Loucy (cell line): Measurements from ENCODE around the gene WNT4.

Experiments used
- EZH2phosphoT487 ChIP-seq: fragments of 200-600 bp; IDR thresholded peaks from 2 replicates; pipeline ENCODE4 v1.6.1; 2018; ENCODE audit warnings: antibody characterized with exemption, mild to moderate bottlenecking, moderate library complexity, borderline replicate concordance
- TF ChIP-seq, protein P1 (sequence below): fragments of 200-600 bp; sonication (generic); conservative IDR thresholded peaks from 2 replicates; pipeline ENCODE4 v1.5.1; 2014; ENCODE audit warnings: mild to moderate bottlenecking, antibody characterized with exemption, low read length

DNA sequence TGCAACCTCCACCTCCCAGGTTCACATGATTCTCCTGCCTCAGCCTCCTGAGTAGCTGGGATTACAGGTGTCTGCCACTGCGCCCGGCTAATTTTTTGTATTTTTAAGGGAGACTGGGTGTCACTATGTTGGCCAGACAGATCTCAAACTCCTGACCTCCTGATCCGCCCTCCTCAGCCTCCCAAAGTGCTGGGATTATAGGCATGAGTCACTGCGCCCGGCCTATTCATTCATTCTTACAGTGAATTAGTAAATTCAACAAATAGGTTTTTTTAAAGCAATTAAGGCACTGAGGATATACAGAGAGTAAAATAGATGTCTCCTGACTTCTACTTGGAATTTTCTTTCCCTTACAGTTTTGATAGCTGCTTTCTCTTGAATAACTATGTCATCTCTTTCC, 46.9 kb downstream of the WNT4 start:
- no peak for TF ChIP-seq EZH2phosphoT487
- TF ChIP-seq, protein P1, sequence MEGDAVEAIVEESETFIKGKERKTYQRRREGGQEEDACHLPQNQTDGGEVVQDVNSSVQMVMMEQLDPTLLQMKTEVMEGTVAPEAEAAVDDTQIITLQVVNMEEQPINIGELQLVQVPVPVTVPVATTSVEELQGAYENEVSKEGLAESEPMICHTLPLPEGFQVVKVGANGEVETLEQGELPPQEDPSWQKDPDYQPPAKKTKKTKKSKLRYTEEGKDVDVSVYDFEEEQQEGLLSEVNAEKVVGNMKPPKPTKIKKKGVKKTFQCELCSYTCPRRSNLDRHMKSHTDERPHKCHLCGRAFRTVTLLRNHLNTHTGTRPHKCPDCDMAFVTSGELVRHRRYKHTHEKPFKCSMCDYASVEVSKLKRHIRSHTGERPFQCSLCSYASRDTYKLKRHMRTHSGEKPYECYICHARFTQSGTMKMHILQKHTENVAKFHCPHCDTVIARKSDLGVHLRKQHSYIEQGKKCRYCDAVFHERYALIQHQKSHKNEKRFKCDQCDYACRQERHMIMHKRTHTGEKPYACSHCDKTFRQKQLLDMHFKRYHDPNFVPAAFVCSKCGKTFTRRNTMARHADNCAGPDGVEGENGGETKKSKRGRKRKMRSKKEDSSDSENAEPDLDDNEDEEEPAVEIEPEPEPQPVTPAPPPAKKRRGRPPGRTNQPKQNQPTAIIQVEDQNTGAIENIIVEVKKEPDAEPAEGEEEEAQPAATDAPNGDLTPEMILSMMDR, result no peak
